K562 (cell line): ENCODE results near the gene ZNF451. TPM values are rescaled to one million over a fixed set of nuclear protein-coding genes. Genes with fewer than 3 reads are reported as not detected.

Experiments used
- ARHGAP35 ChIP-seq: fragments of 450-650 bp; IDR thresholded peaks from 2 replicates; pipeline ENCODE4 v1.6.1; 2018; ENCODE audit not compliant: partially characterized antibody
- BCL6 ChIP-seq: fragments of 250-450 bp; sonication (Bioruptor Pico); IDR thresholded peaks from 2 replicates; pipeline ENCODE4 v1.4.0; 2020
- HNRNPL ChIP-seq: fragments of 200-400 bp; formaldehyde crosslinking; IDR thresholded peaks from 2 replicates; pipeline ENCODE4 v1.6.1; 2017; ENCODE audit warnings: low read depth, mild to moderate bottlenecking, low read length
- ILF3 ChIP-seq: fragments of 450-650 bp; IDR thresholded peaks from 2 replicates; pipeline ENCODE4 v1.6.1; 2018; ENCODE audit warnings: antibody characterized with exemption, mild to moderate bottlenecking, moderate library complexity, borderline replicate concordance
- MTA1 ChIP-seq: fragments of 450-650 bp; IDR thresholded peaks from 2 replicates; pipeline ENCODE4 v1.6.1; 2017; ENCODE audit warnings: borderline replicate concordance
- TAF7 ChIP-seq: fragments of 450-650 bp; IDR thresholded peaks from 2 replicates; pipeline ENCODE4 v1.6.1; 2016; ENCODE audit warnings: missing genetic modification characterization, missing compliant biosample characterization
- ZNF12 ChIP-seq: sonication (generic); formaldehyde crosslinking; IDR thresholded peaks from 2 replicates; pipeline ENCODE4 v1.4.0; 2020; ENCODE audit warnings: mild to moderate bottlenecking, missing genetic modification reagents
- ZNF436 ChIP-seq: fragments of 250-450, 450-650 bp; sonication (Bioruptor Pico); formaldehyde crosslinking; IDR thresholded peaks from 2 replicates; pipeline ENCODE4 v1.7.0; 2020; ENCODE audit warnings: mild to moderate bottlenecking
- ZNF717 ChIP-seq: fragments of 250-450 bp; sonication (Bioruptor Pico); IDR thresholded peaks from 2 replicates; pipeline ENCODE4 v1.5.0; 2021
- polyA plus RNA-seq, 8 experiments: library from polyadenylated mRNA; depleted of rRNA in 4 of 8; stranded (reverse) in 5 of 8; unstranded in 3 of 8; fragments of >200 nt; fragmentation: Nextera tagmentation in 2 of 8; fragmentation: Illumina TruSeq in 1 of 8; extraction: Ambion mirVana in 2 of 8; extraction: Trizol in 1 of 8; gene quantifications; 2 replicates each; pipeline versions ENCODE4 v1.2.1 to v1.2.3, GENCODE V29; 2011 to 2014; ENCODE audit warnings: inconsistent platforms in 1 of 8, missing spikeins in 1 of 8
- total RNA-seq, 7 experiments: library from RNA; depleted of rRNA in 6 of 7; stranded (reverse); fragments of >200 nt in 6 of 7; fragmentation: Illumina TruSeq in 2 of 7; extraction: Trizol in 2 of 7; gene quantifications; 2 replicates each; pipeline versions ENCODE4 v1.2.1 to v1.2.3, GENCODE V29; 2011 to 2021; ENCODE audit warnings: low replicate concordance in 1 of 7
- TF ChIP-seq, protein P1 (sequence below): fragments of 450-650 bp; IDR thresholded peaks from 2 replicates; pipeline ENCODE4 v1.6.1; 2017; ENCODE audit warnings: antibody characterized with exemption, mild to moderate bottlenecking
- TF ChIP-seq, protein P2 (sequence below): fragments of 450-650 bp; formaldehyde crosslinking; IDR thresholded peaks from 2 replicates; pipeline ENCODE4 v1.4.0; 2020; ENCODE audit warnings: mild to moderate bottlenecking, moderate library complexity
- TF ChIP-seq, protein P3 (sequence below): fragments of 250-450 bp; sonication (Bioruptor Pico); IDR thresholded peaks from 2 replicates; pipeline ENCODE4 v1.4.0; 2020
- TF ChIP-seq, protein P4 (sequence below): sonication (generic); formaldehyde crosslinking; IDR thresholded peaks from 2 replicates; pipeline ENCODE4 v1.9.0; 2022; ENCODE audit warnings: mild to moderate bottlenecking, missing genetic modification reagents
- TF ChIP-seq, protein P5 (sequence below), 2 experiments: fragments of 450-650 bp in 1 of 2; sonication (generic) in 1 of 2; formaldehyde crosslinking in 1 of 2; IDR thresholded peaks in 1 of 2; conservative IDR thresholded peaks in 1 of 2; 2 replicates each; pipeline versions ENCODE4 v1.6.1 to v1.8.1; 2016 to 2023; ENCODE audit warnings: mild to moderate bottlenecking in 2 of 2, moderate library complexity in 2 of 2, inconsistent platforms in 1 of 2, missing genetic modification reagents in 1 of 2

The ZNF451 gene
- total and polyA plus RNA-seq, 9 of the 15 experiments (the other 6 are each of a cell fraction or from before 2014, with no cell fraction given), result 16.1 to 74.3 (median 38.3) TPM

DNA sequence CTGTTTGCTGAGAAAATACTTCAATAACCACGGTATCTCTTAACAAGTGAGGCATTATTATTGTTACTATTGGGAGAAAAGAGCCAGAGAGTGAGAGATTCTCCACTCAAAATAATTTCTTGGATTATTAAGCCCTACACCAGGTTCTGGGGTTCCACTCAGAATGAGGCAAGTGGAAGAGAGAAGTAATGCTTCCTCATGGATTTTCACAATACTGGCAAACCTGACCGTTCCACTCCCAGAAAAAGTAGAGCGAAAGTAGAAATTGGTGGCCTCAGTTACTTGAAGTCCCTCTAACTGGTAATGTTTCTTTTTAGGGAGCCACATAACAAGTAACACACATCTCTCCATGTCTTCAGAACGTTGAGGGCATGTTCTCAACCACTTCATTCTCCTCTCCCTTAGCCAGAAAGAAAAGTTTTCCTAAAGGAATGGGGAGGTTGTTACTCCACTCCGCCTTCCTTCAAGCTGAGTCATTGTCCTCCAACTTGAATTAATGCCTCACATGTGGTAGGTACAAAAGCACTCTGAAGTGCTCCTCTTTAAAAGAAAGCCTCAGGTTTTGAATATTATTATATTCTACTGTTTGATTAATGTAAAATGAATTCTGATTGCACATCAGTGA, 84.0 kb downstream of the ZNF451 start (continued):
- TF ChIP-seq, protein P1, sequence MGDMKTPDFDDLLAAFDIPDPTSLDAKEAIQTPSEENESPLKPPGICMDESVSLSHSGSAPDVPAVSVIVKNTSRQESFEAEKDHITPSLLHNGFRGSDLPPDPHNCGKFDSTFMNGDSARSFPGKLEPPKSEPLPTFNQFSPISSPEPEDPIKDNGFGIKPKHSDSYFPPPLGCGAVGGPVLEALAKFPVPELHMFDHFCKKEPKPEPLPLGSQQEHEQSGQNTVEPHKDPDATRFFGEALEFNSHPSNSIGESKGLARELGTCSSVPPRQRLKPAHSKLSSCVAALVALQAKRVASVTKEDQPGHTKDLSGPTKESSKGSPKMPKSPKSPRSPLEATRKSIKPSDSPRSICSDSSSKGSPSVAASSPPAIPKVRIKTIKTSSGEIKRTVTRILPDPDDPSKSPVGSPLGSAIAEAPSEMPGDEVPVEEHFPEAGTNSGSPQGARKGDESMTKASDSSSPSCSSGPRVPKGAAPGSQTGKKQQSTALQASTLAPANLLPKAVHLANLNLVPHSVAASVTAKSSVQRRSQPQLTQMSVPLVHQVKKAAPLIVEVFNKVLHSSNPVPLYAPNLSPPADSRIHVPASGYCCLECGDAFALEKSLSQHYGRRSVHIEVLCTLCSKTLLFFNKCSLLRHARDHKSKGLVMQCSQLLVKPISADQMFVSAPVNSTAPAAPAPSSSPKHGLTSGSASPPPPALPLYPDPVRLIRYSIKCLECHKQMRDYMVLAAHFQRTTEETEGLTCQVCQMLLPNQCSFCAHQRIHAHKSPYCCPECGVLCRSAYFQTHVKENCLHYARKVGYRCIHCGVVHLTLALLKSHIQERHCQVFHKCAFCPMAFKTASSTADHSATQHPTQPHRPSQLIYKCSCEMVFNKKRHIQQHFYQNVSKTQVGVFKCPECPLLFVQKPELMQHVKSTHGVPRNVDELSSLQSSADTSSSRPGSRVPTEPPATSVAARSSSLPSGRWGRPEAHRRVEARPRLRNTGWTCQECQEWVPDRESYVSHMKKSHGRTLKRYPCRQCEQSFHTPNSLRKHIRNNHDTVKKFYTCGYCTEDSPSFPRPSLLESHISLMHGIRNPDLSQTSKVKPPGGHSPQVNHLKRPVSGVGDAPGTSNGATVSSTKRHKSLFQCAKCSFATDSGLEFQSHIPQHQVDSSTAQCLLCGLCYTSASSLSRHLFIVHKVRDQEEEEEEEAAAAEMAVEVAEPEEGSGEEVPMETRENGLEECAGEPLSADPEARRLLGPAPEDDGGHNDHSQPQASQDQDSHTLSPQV, result no peak
- TF ChIP-seq MTA1 (no peak), TAF7 (tag) (no peak), ILF3 (no peak), ZNF436 (CRISPR knock-in tag) (0 out of 2 replicates have a peak, but pooled peaks have one; percentile 34), ARHGAP35 (no peak), BCL6 (CRISPR knock-in tag) (no peak), HNRNPL (no peak), ZNF12 (CRISPR knock-in tag) (no peak), ZNF717 (CRISPR knock-in tag) (no peak)
- TF ChIP-seq, protein P2, sequence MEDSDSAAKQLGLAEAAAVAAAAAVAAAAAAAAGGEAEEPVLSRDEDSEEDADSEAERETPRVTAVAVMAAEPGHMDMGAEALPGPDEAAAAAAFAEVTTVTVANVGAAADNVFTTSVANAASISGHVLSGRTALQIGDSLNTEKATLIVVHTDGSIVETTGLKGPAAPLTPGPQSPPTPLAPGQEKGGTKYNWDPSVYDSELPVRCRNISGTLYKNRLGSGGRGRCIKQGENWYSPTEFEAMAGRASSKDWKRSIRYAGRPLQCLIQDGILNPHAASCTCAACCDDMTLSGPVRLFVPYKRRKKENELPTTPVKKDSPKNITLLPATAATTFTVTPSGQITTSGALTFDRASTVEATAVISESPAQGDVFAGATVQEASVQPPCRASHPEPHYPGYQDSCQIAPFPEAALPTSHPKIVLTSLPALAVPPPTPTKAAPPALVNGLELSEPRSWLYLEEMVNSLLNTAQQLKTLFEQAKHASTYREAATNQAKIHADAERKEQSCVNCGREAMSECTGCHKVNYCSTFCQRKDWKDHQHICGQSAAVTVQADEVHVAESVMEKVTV (CRISPR knock-in tag), result no peak
- TF ChIP-seq, protein P3, sequence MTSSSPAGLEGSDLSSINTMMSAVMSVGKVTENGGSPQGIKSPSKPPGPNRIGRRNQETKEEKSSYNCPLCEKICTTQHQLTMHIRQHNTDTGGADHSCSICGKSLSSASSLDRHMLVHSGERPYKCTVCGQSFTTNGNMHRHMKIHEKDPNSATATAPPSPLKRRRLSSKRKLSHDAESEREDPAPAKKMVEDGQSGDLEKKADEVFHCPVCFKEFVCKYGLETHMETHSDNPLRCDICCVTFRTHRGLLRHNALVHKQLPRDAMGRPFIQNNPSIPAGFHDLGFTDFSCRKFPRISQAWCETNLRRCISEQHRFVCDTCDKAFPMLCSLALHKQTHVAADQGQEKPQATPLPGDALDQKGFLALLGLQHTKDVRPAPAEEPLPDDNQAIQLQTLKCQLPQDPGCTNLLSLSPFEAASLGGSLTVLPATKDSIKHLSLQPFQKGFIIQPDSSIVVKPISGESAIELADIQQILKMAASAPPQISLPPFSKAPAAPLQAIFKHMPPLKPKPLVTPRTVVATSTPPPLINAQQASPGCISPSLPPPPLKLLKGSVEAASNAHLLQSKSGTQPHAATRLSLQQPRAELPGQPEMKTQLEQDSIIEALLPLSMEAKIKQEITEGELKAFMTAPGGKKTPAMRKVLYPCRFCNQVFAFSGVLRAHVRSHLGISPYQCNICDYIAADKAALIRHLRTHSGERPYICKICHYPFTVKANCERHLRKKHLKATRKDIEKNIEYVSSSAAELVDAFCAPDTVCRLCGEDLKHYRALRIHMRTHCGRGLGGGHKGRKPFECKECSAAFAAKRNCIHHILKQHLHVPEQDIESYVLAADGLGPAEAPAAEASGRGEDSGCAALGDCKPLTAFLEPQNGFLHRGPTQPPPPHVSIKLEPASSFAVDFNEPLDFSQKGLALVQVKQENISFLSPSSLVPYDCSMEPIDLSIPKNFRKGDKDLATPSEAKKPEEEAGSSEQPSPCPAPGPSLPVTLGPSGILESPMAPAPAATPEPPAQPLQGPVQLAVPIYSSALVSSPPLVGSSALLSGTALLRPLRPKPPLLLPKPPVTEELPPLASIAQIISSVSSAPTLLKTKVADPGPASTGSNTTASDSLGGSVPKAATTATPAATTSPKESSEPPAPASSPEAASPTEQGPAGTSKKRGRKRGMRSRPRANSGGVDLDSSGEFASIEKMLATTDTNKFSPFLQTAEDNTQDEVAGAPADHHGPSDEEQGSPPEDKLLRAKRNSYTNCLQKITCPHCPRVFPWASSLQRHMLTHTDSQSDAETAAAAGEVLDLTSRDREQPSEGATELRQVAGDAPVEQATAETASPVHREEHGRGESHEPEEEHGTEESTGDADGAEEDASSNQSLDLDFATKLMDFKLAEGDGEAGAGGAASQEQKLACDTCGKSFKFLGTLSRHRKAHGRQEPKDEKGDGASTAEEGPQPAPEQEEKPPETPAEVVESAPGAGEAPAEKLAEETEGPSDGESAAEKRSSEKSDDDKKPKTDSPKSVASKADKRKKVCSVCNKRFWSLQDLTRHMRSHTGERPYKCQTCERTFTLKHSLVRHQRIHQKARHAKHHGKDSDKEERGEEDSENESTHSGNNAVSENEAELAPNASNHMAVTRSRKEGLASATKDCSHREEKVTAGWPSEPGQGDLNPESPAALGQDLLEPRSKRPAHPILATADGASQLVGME, result no peak
- TF ChIP-seq, protein P4, sequence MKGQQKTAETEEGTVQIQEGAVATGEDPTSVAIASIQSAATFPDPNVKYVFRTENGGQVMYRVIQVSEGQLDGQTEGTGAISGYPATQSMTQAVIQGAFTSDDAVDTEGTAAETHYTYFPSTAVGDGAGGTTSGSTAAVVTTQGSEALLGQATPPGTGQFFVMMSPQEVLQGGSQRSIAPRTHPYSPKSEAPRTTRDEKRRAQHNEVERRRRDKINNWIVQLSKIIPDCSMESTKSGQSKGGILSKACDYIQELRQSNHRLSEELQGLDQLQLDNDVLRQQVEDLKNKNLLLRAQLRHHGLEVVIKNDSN, result no peak
- TF ChIP-seq, protein P5, sequence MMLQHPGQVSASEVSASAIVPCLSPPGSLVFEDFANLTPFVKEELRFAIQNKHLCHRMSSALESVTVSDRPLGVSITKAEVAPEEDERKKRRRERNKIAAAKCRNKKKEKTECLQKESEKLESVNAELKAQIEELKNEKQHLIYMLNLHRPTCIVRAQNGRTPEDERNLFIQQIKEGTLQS (IDR thresholded peaks at IDR 0.05), result peak; percentile 44; the same call in 1 of the 2 replicates
- TF ChIP-seq, protein P5 (CRISPR knock-in tag; conservative IDR thresholded peaks at IDR 0.05), result no peak
